ENCODE data around the gene EGLN3. TPM values are rescaled to one million over a fixed set of nuclear protein-coding genes. Genes with fewer than 3 reads are reported as not detected.
"Not testable (repeated sequence)": the region's sequence is repeated elsewhere in the genome, so short reads cannot be mapped to it uniquely, and the experiment has no call there.

The EGLN3 gene
- total RNA-seq, 4 donors from 2014 or later = 11.4 to 35.1 (median 25.0) TPM

DNA sequence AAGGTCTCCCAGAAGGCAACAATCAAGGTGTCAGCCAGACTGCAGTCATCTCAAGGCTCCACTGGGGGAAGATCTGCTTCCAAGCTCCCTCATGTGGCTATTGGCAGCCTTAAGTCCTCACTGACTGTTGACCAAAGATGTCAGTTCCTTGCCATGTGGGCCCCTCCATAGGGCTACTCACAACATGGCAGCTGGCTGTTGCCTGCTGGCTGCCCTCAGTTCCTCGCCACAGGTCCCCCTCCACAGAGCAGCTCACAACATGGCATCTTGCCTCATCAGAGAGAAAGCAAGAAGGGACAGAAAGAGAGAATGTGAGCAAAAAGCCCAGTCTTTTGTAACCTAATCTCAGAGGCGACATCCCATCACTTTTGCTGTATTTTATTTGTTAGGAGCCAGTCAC lies 34.4 kb upstream of the EGLN3 start:
- intact Hi-C loops (cut with DNase I) = no loop called here
- no peak overlapping the region for H3K27ac ChIP-seq
- 70 to 78% methylated on average over 1 to 2 of the region's 2 CpGs for whole genome bisulfite sequencing, 2 donors

DNA sequence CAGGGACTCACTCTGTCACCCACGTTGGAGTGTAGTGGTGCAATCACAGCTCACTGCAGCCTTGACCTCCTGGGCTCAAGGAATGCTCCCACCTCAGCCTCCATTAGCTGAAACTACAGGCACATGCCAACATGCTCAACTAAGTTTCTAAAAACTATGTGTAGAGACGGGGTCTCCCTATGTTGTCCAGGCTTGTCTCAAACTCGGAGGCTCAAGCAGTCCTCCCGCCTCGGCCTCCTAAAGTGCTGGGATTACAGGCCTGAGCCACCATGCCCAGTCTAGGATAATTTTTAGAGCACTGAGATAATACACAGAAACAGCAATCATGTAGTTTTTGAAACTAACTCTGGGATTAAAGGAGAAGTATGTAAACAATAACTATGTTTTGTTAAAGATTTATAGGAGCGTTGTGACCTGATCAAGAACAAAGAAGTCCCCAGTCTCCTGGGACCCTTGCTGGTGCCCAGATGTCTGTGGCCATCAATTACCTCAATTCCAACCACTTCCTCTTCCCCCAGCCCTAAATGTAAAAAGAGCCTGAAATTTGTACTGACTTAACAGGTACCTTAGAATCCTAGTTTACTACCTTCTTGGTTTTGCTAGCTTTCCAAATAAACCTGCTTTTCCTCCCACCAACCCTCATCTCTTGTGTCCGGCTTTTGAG lies 28.9 kb upstream of the EGLN3 start:
- H3K36me3 ChIP-seq = no peaks in the 10 kb centered on the region
- no peak overlapping the region for H3K4me3 ChIP-seq
- TF ChIP-seq, protein P1, sequence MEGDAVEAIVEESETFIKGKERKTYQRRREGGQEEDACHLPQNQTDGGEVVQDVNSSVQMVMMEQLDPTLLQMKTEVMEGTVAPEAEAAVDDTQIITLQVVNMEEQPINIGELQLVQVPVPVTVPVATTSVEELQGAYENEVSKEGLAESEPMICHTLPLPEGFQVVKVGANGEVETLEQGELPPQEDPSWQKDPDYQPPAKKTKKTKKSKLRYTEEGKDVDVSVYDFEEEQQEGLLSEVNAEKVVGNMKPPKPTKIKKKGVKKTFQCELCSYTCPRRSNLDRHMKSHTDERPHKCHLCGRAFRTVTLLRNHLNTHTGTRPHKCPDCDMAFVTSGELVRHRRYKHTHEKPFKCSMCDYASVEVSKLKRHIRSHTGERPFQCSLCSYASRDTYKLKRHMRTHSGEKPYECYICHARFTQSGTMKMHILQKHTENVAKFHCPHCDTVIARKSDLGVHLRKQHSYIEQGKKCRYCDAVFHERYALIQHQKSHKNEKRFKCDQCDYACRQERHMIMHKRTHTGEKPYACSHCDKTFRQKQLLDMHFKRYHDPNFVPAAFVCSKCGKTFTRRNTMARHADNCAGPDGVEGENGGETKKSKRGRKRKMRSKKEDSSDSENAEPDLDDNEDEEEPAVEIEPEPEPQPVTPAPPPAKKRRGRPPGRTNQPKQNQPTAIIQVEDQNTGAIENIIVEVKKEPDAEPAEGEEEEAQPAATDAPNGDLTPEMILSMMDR (IDR thresholded peaks at IDR 0.05) = no peak
- no peak for TF ChIP-seq POLR2A (IDR thresholded peaks at IDR 0.05)
- 54 to 72% methylated on average over 7 of the region's 7 CpGs for WGBS, 2 donors
- no peak for DNase-seq
- H3K4me1 ChIP-seq = no peaks in the 10 kb centered on the region
- no peak overlapping the region for H3K27ac ChIP-seq
- intact Hi-C loops (cut with DNase I) = no loop called here
- H3K27me3 ChIP-seq = no peaks in the 10 kb centered on the region
- peaks cover 0 to under 1% (median 0%) of the 10 kb centered on the region in 3 donors for H3K9me3 ChIP-seq

More for the DNA sequence above, 34.4 kb upstream of the EGLN3 start:
- no peak for DNase-seq
- Histone ChIP-seq H3K9me3 (peaks cover 0 to 7% (median 0%) of the 10 kb centered on the region in 3 donors), H3K27me3 (no peaks in the 10 kb centered on the region), H3K4me1 (peaks cover 0 to 10% (median 0%) of the 10 kb centered on the region in 3 donors), H3K4me3 (no peak overlapping the region), H3K36me3 (no peaks in the 10 kb centered on the region)
- TF ChIP-seq, protein P1 (IDR thresholded peaks at IDR 0.05) = no peak
- TF ChIP-seq POLR2A (IDR thresholded peaks at IDR 0.05) = no peak

DNA sequence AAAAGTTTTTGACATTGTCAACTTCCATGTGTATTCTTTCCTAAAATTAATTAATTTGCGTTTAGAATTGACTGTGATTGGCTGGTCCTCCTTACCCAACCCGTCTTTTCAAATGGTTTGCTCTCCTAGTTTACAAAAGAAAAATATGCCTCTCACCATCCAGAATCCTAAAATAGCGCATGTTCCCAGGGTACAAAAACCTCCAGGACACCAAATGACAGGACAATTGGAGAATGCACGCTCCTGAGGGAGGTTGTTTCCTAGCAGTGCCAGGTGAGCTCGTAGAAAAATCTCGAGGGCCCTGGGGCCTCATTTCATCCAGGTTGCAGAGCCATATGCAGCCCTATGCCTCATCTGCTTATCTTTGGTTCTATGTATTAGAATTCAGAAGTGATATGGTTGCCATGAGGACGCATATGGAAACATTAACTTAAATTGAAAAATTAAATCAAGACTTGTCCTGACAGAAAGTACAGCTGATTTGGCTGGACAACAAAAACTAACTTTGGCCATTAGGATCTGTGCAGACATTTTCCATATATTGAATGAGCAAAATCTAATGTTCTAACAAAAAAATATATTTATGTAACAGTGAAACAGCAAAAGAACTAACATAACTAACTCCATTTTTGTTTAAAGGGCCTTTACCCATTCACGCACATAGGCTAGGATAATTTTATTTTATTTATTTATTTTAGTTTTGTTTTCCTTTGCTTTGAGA lies 28.2 kb upstream of the EGLN3 start:
- H3K27ac ChIP-seq = no peak overlapping the region
- no peaks in the 10 kb centered on the region for H3K36me3 ChIP-seq
- no peak overlapping the region for H3K4me3 ChIP-seq
- 90 to 92% methylated on average over 8 of the region's 8 CpGs for WGBS, 2 donors
- DNase-seq = no peak
- no peaks in the 10 kb centered on the region for H3K27me3 ChIP-seq
- no peak for TF ChIP-seq POLR2A (IDR thresholded peaks at IDR 0.05)
- TF ChIP-seq, protein P1 (IDR thresholded peaks at IDR 0.05) = no peak
- H3K9me3 ChIP-seq = no peaks in the 10 kb centered on the region
- H3K4me1 ChIP-seq = no peaks in the 10 kb centered on the region
- intact Hi-C loops (cut with DNase I) = no loop called here

DNA sequence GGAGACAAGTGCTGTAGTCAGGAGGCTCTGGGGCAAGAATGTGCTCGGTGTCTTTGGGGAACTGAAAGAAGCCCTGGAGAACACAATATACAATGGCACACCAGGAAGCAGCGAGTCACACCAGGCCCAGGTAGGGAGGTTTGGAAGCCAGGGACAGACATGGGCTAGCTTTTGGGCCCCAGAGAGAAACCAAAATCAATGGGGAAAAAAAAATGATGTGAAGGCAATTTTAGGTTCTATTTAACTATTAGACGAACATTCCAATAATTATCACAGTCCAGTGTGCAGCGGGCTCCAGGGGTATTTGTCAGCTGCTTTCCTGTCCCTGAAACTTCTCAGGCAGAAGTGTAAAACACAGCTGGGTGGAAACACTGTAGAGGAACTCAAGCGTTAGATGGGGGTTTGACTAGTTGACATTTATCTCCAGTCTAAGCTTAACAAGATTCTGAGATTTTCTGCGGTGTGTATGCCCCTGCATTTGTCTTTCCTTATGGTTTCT lies 21.8 kb upstream of the EGLN3 start:
- H3K4me3 ChIP-seq = no peak overlapping the region
- no peak for TF ChIP-seq POLR2A (IDR thresholded peaks at IDR 0.05)
- TF ChIP-seq, protein P1 (IDR thresholded peaks at IDR 0.05) = no peak
- H3K36me3 ChIP-seq = no peaks in the 10 kb centered on the region
- no peaks in the 10 kb centered on the region for H3K4me1 ChIP-seq
- H3K9me3 ChIP-seq = no peaks in the 10 kb centered on the region
- H3K27ac ChIP-seq = no peak overlapping the region
- WGBS, 2 donors = 70 to 79% methylated on average over 6 of the region's 6 CpGs
- DNase-seq = no peak
- intact Hi-C loops (cut with DNase I) = no loop called here
- H3K27me3 ChIP-seq = no peaks in the 10 kb centered on the region

DNA sequence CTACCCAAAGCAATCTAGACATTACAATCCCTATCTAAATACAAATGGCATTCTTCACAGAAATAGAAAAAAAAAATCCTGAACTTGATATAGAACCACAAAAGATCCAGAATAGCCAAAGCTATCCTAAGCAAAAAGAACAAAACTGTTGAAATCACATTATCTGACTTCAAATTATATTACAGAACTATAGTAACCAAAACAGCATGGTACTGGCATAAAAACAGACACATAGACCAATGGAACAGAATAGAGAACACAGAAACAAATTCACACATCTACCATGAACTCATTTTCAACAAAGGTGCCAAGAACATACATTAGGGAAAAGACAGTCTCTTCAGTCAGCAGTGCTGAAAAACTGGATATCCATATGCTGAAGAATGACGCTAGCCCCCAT lies 19.0 kb upstream of the EGLN3 start:
- H3K27me3 ChIP-seq; H3K4me1 ChIP-seq; H3K9me3 ChIP-seq; intact Hi-C loops (cut with DNase I); H3K4me3 ChIP-seq; H3K27ac ChIP-seq; DNase-seq; H3K36me3 ChIP-seq: not testable (repeated sequence)
- 81 to 100% methylated on average over 1 of the region's 1 CpG for WGBS, 2 donors
